Measurements from ENCODE around the gene BMPR1A. TPM values are rescaled to one million over a fixed set of nuclear protein-coding genes. Genes with fewer than 3 reads are reported as not detected.

BMPR1A gene
- total RNA-seq, 2 donors from 2014 or later: 69.4 to 96.4 TPM

DNA sequence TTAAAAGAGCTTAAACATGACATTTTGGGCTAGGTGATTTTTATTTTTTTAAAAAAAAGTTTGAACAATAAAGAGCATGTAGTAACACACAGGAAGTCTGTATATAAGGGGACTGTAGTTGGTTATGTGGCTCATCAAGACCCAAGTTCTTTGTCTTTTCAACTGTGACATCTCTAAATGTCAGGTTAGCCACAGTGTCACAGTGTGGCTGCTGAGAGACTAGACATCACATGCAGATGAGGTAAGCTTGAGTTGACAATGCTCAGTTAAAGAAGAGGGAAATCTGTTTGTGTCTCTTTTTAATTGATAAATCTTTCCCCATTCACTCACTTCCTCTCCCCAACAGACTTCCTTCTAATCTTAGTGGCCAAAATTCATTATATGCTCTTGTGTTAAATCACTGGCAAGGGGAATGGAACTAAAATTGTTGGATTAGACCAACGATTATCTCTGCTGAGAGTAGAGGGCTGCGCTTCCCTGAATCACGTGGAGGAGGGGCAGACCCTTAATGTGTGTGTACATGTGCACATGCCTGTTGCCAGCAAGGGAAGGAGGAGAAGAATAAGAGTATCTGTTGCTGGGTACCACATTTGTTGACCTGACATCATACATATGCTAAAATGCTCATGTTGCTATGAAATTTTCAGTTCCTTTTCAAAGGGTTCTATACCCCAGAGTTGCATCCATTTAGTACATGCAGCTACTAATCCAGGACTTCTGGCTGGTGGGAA lies 122.7 kb downstream of the BMPR1A start:
- TF ChIP-seq, protein P1, sequence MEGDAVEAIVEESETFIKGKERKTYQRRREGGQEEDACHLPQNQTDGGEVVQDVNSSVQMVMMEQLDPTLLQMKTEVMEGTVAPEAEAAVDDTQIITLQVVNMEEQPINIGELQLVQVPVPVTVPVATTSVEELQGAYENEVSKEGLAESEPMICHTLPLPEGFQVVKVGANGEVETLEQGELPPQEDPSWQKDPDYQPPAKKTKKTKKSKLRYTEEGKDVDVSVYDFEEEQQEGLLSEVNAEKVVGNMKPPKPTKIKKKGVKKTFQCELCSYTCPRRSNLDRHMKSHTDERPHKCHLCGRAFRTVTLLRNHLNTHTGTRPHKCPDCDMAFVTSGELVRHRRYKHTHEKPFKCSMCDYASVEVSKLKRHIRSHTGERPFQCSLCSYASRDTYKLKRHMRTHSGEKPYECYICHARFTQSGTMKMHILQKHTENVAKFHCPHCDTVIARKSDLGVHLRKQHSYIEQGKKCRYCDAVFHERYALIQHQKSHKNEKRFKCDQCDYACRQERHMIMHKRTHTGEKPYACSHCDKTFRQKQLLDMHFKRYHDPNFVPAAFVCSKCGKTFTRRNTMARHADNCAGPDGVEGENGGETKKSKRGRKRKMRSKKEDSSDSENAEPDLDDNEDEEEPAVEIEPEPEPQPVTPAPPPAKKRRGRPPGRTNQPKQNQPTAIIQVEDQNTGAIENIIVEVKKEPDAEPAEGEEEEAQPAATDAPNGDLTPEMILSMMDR (conservative IDR thresholded peaks at IDR 0.05): no peak
- H3K27me3 ChIP-seq (ENCODE audit: control insufficient read depth, insufficient read depth, low read length, poor library complexity, severe bottlenecking): no peaks in the 10 kb centered on the region
- no peaks in the 10 kb centered on the region for H3K4me1 ChIP-seq (ENCODE audit: control insufficient read depth, insufficient read depth, low read length)
- H3K9me3 ChIP-seq (ENCODE audit: control insufficient read depth, low read length): no peaks in the 10 kb centered on the region
- Mint-ChIP-seq H3K4me1 (peaks cover 11% of the 10 kb centered on the region), H3K27ac (peak overlapping the region; percentile 52), H3K27me3 (ENCODE audit: insufficient read depth) (no peaks in the 10 kb centered on the region), H3K36me3 (ENCODE audit: low read depth) (peaks cover 49% of the 10 kb centered on the region), H3K9me3 (no peaks in the 10 kb centered on the region), H3K4me3 (no peak overlapping the region)
- H3K36me3 ChIP-seq (ENCODE audit: control insufficient read depth, insufficient read depth, low read length): peaks cover 53% of the 10 kb centered on the region
- DNase-seq: peak; percentile 12
- no peak overlapping the region for H3K9ac ChIP-seq (ENCODE audit: extremely low read depth, low read length, poor library complexity, severe bottlenecking)
- no peak overlapping the region for H3K4me3 ChIP-seq (ENCODE audit: low read length)
- 88 to 95% methylated on average over 3 of the region's 3 CpGs for WGBS, 2 experiments (ENCODE audit: insufficient coverage in 1 of 2, insufficient read length in 1 of 2)
- H3K27ac ChIP-seq (ENCODE audit: low read depth, low read length): no peak overlapping the region

DNA sequence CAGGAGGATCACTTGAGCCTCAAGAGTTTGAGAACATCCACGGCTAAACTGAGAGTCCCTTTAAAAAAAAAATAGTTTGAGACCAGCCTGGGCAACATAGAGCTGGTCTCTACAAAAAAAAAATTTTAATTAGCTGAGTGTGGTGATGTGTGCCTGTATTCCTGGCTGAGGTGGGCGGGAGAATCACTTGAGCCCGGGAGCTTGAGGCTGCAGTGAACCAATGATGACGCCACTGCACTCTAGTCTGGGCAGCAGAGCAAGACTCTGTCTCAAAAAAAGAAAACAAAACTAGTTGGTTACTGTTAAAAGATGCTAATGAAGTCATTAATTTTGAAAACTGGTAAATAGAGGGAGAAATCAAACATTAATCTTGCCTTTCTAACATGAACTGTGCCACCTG lies 124.6 kb downstream of the BMPR1A start:
- Histone ChIP-seq H3K9me3 (ENCODE audit: control insufficient read depth, low read length) (no peaks in the 10 kb centered on the region), H3K4me1 (ENCODE audit: control insufficient read depth, insufficient read depth, low read length) (no peaks in the 10 kb centered on the region), H3K27me3 (ENCODE audit: control insufficient read depth, insufficient read depth, low read length, poor library complexity, severe bottlenecking) (no peaks in the 10 kb centered on the region), H3K36me3 (ENCODE audit: control insufficient read depth, insufficient read depth, low read length) (peaks cover 56% of the 10 kb centered on the region), H3K4me3 (ENCODE audit: low read length) (no peak overlapping the region), H3K9ac (ENCODE audit: extremely low read depth, low read length, poor library complexity, severe bottlenecking) (no peak overlapping the region), H3K27ac (ENCODE audit: low read depth, low read length) (no peak overlapping the region)
- DNase-seq: peak; percentile 17
- Mint-ChIP-seq H3K27me3 (ENCODE audit: insufficient read depth) (no peaks in the 10 kb centered on the region), H3K36me3 (ENCODE audit: low read depth) (peaks cover 49% of the 10 kb centered on the region), H3K4me3 (no peak overlapping the region), H3K27ac (no peak overlapping the region), H3K4me1 (peaks cover 7% of the 10 kb centered on the region), H3K9me3 (no peaks in the 10 kb centered on the region)
- WGBS, 2 experiments (ENCODE audit: insufficient coverage in 1 of 2, insufficient read length in 1 of 2): 97 to 98% methylated on average over 4 of the region's 4 CpGs
- TF ChIP-seq, protein P1 (conservative IDR thresholded peaks at IDR 0.05): no peak

DNA sequence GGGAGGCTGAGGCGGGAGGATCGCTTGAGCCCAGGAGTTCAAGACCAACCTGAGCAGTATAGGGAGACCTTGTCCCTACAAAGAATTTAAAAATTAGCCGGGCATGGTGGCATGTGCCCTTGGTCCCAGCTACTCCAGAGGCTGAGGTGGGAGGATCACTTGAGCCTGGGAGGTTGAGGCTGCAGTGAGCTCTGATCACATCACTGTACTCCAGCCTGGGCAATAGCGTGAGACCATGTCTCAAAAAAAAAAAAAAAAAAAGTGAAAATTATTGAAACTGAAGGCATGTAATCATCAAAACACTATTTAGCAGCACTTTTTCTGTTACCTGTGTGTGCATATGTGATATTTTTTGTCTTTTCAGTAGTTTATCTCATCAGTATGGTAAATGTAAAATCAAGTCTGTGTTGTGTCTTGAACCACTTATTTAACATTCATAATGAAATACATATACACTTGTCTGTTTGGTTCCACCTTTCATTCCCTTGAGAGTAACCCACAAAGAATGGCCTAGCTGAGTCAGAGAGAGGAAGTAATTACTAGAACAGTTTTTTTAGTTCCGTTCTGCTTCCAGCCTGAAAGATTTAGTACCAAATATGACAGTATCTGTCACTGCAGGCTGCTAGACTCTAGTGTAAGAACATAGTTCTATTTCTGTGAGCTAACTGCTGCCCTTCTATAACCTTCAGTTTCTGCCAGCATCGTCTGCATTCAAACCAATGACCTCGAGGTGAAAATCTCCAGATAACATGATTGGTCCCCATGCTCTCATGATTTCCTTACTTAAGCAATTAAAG lies 132.4 kb downstream of the BMPR1A start:
- H3K27ac ChIP-seq (ENCODE audit: low read depth, low read length): peak overlapping the region; percentile 36

More for the DNA sequence above, 132.4 kb downstream of the BMPR1A start:
- no peak for DNase-seq
- TF ChIP-seq, protein P1 (conservative IDR thresholded peaks at IDR 0.05): no peak
- Mint-ChIP-seq H3K4me1 (peaks cover 8% of the 10 kb centered on the region), H3K36me3 (ENCODE audit: low read depth) (peaks cover 40% of the 10 kb centered on the region), H3K4me3 (no peak overlapping the region), H3K27ac (no peak overlapping the region), H3K27me3 (ENCODE audit: insufficient read depth) (no peaks in the 10 kb centered on the region), H3K9me3 (no peaks in the 10 kb centered on the region)
- 87 to 91% methylated on average over 5 to 7 of the region's 7 CpGs for WGBS, 2 experiments (ENCODE audit: insufficient coverage in 1 of 2, insufficient read length in 1 of 2)
- H3K4me3 ChIP-seq (ENCODE audit: low read length): no peak overlapping the region
- no peaks in the 10 kb centered on the region for H3K4me1 ChIP-seq (ENCODE audit: control insufficient read depth, insufficient read depth, low read length)
- no peaks in the 10 kb centered on the region for H3K9me3 ChIP-seq (ENCODE audit: control insufficient read depth, low read length)
- H3K27me3 ChIP-seq (ENCODE audit: control insufficient read depth, insufficient read depth, low read length, poor library complexity, severe bottlenecking): no peaks in the 10 kb centered on the region
- H3K9ac ChIP-seq (ENCODE audit: extremely low read depth, low read length, poor library complexity, severe bottlenecking): no peak overlapping the region
- H3K36me3 ChIP-seq (ENCODE audit: control insufficient read depth, insufficient read depth, low read length): peaks cover 62% of the 10 kb centered on the region
